GM12864 (cell line): ENCODE results near the gene CSHL1.

Experiments used
- DNase-seq: peaks from one replicate; pipeline ENCODE4 v3.0.0-alpha.2; 2011; ENCODE audit warnings: low read depth
- H3K4me3 ChIP-seq: 2 replicates; pipeline ENCODE4 v1.5.1; 2011; ENCODE audit warnings: mild to moderate bottlenecking, low read depth, low read length, control low read depth
- TF ChIP-seq, protein P1 (sequence below): IDR thresholded peaks from 2 replicates; pipeline ENCODE4 v1.5.1; 2011; ENCODE audit warnings: low read depth, mild to moderate bottlenecking, moderate library complexity, low read length, control low read depth, inconsistent platforms; ENCODE audit errors: missing control alignments

CSHL1 gene

DNA sequence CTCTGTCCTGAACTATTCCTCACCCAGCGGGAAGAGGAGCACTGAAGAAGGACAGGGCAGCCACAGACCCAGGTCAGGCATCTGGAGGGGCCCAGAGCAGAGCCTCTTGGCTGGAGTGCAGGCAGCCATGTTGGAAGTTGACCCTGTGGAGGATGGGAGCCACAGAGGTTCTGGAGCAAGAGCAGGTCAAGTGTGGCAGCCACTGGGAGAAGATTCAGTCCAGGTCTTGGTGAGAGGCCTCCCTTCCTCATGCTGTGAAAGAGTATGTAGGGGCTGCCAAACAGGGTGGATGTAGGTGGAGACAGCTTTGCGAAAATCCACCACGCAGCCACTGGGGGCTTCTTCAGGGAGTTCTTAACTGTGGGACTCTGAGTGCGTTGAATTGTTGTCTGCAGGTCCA, 21.7 kb upstream of the CSHL1 start:
- no peak for DNase-seq
- TF ChIP-seq, protein P1, sequence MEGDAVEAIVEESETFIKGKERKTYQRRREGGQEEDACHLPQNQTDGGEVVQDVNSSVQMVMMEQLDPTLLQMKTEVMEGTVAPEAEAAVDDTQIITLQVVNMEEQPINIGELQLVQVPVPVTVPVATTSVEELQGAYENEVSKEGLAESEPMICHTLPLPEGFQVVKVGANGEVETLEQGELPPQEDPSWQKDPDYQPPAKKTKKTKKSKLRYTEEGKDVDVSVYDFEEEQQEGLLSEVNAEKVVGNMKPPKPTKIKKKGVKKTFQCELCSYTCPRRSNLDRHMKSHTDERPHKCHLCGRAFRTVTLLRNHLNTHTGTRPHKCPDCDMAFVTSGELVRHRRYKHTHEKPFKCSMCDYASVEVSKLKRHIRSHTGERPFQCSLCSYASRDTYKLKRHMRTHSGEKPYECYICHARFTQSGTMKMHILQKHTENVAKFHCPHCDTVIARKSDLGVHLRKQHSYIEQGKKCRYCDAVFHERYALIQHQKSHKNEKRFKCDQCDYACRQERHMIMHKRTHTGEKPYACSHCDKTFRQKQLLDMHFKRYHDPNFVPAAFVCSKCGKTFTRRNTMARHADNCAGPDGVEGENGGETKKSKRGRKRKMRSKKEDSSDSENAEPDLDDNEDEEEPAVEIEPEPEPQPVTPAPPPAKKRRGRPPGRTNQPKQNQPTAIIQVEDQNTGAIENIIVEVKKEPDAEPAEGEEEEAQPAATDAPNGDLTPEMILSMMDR, result no peak
- peak overlapping the region; percentile 75 for H3K4me3 ChIP-seq

GRCh38 chr17:63931981-63932561, 21.0 kb upstream of the CSHL1 start, which contains the start of gene CD79B:
Gene CD79B, minus strand, starts transcription at chr17:63932331. Its CDS starts 70 bp downstream, at chr17:63932261.
- H3K4me3 ChIP-seq, result peak within 1 kb of the TSS; percentile 75
- peak; percentile 49 for DNase-seq
- TF ChIP-seq, protein P1, result no peak

DNA sequence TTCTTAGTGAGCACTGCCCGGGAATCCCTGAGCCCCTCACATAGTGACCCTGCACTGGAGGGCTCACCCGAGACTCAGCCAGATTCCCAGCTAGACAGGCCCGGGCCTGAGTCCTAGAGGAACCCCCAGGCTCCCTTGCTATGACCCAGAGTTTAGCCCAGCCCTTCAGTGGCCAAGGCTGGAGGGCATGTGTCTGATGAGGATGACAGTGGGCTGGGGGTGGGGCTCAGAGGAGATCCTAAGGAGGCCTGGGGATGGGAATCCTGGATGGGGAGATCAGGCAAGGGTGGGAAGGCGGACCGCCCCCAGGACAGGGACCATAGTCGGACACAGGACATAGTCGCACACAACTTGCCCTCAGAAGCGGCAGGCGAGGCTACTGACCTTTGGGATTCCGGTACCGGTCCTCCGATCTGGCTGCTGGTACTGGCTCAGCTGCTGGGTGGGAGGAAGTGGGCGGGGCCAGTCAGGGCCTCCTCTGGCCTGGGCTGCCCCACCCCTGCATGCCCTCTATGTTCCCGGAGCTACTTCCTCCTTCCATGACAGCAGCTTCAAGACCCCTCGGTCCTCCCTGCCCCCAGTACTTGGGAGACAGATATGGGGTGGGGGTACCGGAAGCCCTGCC, 20.0 kb upstream of the CSHL1 start:
- DNase-seq, result peak; percentile 52
- TF ChIP-seq, protein P1, result no peak
- peak overlapping the region; percentile 75 for H3K4me3 ChIP-seq

DNA sequence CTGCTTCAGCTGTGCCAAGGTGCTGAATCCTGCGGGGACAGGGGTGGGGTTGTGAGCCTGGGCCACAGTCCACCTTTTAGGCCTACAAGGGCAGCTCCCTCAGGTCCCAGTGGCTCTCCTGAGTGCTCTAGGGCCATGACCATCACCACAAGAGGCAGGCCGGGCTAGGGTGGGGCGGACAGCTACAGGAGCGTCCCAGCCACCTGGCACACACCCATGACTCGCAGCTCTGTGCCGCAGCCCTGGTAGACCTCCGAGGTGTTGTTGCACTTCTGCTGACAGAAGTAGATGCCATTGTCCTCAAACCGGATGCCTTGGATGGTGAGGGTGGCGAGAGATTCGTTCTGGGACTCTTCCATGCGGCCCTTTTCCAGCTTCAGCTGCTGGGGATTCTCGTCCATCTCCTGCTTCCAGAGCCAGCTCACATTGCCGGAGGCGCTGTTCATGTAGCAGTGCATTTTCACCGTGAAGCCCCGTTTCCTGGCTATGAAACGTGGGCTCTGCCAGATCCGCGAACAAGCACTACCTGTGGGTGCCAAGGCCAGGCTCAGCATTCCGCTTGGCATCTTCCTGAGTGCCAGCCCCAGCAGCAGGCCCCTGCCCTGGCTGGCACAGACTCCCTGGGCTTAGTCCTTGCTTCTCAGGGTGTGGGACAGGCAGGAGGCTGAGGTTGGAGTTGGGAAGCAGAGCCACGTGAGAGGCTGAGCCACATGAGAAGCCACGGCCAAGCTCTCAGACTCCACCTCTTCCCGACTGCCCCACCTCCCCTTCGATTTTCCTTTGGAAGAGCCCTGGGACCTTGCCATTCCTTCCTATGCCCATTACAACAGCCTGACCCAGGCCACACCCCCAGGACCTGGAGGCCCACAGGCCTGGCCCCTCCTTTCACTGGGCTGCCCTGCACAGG, 19.1 kb upstream of the CSHL1 start:
- DNase-seq, result no peak

GRCh38 chr17:63928966-63929695, 18.1 kb upstream of the CSHL1 start:
- H3K4me3 ChIP-seq, result no peak overlapping the region
- TF ChIP-seq, protein P1, result no peak
- DNase-seq, result no peak

More for the DNA sequence above, 19.1 kb upstream of the CSHL1 start:
- H3K4me3 ChIP-seq, result peak overlapping the region; percentile 75
- TF ChIP-seq, protein P1, result no peak

GRCh38 chr17:63928172-63928666, 17.2 kb upstream of the CSHL1 start:
- TF ChIP-seq, protein P1, result no peak
- no peak overlapping the region for H3K4me3 ChIP-seq
- no peak for DNase-seq
